Stimulated activated CD8-positive, alpha-beta memory T cell treated with anti-CD3 and anti-CD28 coated beads, Interleukin-4, amount 100 ng/mL, for 4 hours (primary cell): ENCODE results near the gene HSDL1.

ENCODE experiments used
- DNase-seq, 2 donors: peaks; one replicate each; pipeline ENCODE4 v3.0.0-alpha.2; 2020; ENCODE audit warnings: low read depth in 2 of 2, low spot score in 1 of 2

The HSDL1 gene

DNA sequence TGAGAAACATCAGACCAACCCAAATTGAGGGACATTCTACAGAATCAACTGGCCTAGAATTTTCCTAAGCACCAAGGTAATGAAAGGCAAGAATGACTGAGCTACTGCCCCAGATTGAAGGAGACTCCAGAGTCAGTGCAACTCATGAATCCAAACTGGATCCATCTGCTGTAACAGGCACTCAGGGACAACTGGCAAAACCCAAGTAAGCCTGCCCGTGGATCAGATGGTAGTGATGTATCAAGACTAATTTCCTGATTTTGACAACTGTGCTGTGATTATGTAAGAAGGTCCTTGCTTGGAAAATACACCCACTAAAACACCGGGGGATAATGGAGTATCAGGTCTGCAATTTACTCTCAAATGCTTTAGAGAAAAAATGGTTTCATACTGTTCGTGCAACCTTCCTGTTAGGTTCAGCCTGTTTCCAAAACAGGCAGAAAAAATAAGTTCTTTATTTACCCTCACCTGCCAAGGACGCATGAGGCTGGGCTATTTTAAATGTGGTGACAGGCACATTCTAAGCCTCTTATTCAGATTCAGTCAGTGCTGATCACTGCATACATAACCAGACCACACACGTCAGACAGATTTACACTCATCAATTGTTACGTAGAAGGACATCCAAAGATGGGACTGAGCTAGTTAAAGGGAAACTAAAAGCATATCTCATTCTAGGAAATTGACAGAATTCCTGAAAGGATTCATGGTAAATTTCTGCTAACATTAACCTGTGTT, 35.2 kb downstream of the HSDL1 start:
- no peak for DNase-seq

GRCh38 chr16:84107921-84108320, 37.1 kb downstream of the HSDL1 start:
- DNase-seq = no peak

- no peak for DNase-seq
Measured at GRCh38 chr16:84105948-84106740, 38.8 kb downstream of the HSDL1 start.

- DNase-seq = no peak
Measured at GRCh38 chr16:84105301-84105815, 39.6 kb downstream of the HSDL1 start.

GRCh38 chr16:84104231-84104630, 40.7 kb downstream of the HSDL1 start:
- DNase-seq = no peak

DNA sequence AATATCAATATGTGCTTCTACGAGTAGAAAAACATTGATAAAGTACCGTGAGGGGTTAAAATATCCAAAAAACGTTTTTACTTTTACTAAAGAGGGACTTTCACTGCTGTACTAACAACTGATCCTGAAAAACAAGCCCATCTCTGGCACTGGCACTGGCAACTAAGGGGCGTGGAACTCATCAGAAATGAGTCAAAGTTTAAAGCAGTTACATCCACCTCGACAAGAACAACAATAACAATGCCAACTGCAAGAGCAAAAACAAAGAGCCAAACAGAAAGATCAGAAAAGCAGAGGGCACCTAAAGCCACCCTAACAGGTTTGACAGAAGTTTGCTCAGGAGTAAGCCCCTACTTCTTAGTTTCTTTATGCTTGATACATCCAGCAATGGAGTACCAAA, 41.3 kb downstream of the HSDL1 start:
- DNase-seq = no peak

DNA sequence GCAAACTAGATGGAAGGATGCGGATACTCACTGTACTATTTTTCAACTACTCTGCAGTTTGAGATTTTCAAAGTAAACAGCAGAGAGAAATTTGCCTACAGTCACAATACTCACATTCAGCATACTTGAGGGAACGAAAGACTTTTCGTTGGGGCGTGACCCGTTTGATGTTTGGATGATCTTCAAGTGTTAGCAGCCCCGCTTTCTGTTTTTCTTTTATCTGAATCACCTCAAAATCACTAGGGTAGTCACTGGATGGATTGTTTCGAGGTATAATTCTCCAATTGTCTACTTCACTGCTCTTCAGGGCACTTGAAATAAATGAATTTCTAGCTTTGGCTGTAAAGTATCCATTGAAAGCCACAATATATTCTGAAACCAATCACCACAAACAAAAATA, 46.0 kb downstream of the HSDL1 start:
- DNase-seq = no peak

- DNase-seq = no peak
Measured at GRCh38 chr16:84096447-84097005, 48.5 kb downstream of the HSDL1 start.

DNA sequence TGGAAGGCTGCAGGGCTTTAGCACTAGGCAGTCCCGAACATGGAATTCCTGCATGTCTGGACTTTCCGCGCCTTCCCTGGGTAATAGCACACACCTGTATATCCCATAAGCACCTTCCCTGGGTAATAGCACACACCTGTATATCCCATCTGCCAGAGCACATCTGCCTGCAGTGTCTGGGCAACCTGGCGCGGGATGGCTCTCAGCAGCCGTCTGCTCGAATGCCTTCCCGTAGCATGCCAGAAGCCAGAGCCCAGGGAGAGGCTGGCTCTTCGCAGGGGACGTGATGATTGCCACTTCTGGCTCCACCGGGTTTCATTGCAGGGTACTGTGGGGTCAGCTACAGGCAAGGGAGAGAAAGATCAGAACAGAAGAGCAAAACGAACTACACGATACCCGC, 49.5 kb downstream of the HSDL1 start:
- no peak for DNase-seq

GRCh38 chr16:84093879-84094270, 51.1 kb downstream of the HSDL1 start:
- DNase-seq = no peak

GRCh38 chr16:84093120-84093878, 51.7 kb downstream of the HSDL1 start:
- DNase-seq = no peak

GRCh38 chr16:84091460-84091859, 53.5 kb downstream of the HSDL1 start:
- DNase-seq = no peak

DNA sequence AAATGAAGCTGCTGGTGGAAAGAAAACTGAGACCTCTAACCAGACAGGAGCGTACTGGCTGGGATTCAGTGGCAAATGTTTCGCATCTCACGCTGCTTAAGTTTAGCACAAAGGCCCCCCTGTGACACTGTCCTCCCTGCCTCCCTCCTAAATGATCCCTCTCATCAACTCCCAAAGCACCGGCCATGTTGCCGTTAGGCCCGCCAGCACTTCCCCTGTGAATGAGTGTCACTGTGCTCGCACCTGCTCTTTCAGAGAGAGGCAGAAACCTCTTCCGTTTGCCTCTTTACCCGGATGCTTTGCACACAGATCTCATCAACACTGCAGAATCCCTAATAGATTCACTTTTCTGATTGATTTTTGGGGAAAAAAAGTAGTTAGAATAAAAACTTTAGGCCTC, 54.8 kb downstream of the HSDL1 start:
- DNase-seq = no peak

- peak in 1 of 2 donors; percentile 9 for DNase-seq
Measured at GRCh38 chr16:84088695-84089395, 56.1 kb downstream of the HSDL1 start.

- DNase-seq = no peak
Measured at GRCh38 chr16:84087466-84088151, 57.4 kb downstream of the HSDL1 start.

DNA sequence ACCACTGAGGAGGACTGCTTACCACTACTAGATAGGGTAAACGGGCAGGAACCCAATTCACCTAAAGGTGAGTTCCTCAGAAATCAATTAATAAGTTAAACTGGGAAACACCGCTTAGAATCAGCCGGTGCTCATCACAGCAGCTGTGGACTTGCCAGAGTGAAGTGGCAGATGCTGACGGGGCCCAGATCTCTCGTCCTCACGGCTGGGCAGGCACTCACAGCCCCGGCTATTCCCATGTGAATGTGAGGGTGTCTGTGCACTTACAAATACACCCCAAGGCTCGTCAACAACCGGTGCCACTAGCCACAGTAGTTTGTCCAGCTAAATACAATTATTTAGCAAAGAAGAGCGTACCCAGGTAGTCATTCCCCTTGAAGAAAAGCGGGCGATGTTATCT, 58.0 kb downstream of the HSDL1 start:
- DNase-seq = no peak

DNA sequence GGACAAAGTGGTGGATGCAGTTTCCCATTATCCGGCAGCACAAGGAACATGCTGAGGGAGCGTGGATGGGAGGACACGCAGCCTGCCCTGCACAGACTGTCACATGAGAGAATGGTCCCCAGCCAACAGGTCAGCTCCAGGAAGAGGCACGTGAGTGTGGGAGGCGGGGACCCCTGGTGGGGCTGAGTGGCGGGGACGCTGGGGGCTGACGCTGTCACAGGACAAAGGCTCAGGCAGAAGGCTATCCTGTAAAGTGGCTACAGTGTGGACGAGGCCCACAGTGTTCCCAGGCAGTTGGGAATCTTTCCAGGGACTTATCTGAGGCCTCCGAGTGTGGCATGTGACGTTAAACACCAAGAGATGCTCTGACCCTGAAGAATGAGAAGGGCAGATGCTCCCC, 58.6 kb downstream of the HSDL1 start:
- no peak for DNase-seq

- no peak for DNase-seq
Measured at GRCh38 chr16:84085773-84086172, 59.2 kb downstream of the HSDL1 start.

GRCh38 chr16:84085271-84085667, 59.7 kb downstream of the HSDL1 start:
- DNase-seq = no peak
